OCI-LY1 (cell line): ENCODE results near the gene SPOCK1.

Experiments
- H2AFZ ChIP-seq: fragments of 200-600 bp; sonication (generic), shearing (Covaris generic); 2 replicates; pipeline ENCODE4 v1.6.0; 2014; ENCODE audit warnings: antibody characterized with exemption, mild to moderate bottlenecking, low read length
- H3F3A ChIP-seq: fragments of 200-600 bp; sonication (generic), shearing (Covaris generic); 2 replicates; pipeline ENCODE4 v1.6.0; 2014; ENCODE audit warnings: mild to moderate bottlenecking, antibody characterized with exemption, low read length, moderate library complexity; ENCODE audit not compliant: insufficient read depth
- H3K27ac ChIP-seq: fragments of 200-600 bp; sonication (generic); 2 replicates; pipeline ENCODE4 v1.5.1; 2014; ENCODE audit warnings: low read length, mixed run types, mild to moderate bottlenecking, low read depth; ENCODE audit not compliant: poor library complexity, severe bottlenecking
- H3K27me3 ChIP-seq: fragments of 200-600 bp; sonication (generic); 2 replicates; pipeline ENCODE4 v1.6.0; 2014; ENCODE audit warnings: antibody characterized with exemption, mild to moderate bottlenecking, low read length, moderate library complexity; ENCODE audit not compliant: insufficient read depth
- H3K36me3 ChIP-seq: fragments of 200-600 bp; sonication (generic); 2 replicates; pipeline ENCODE4 v1.6.1; 2014; ENCODE audit warnings: mild to moderate bottlenecking, antibody characterized with exemption, low read length, moderate library complexity, mixed read lengths; ENCODE audit not compliant: insufficient read depth
- H3K4me1 ChIP-seq: fragments of 200-600 bp; sonication (generic); 2 replicates; pipeline ENCODE4 v1.5.1; 2014; ENCODE audit warnings: mild to moderate bottlenecking, low read length, moderate library complexity; ENCODE audit not compliant: insufficient read depth, severe bottlenecking
- H3K4me2 ChIP-seq: fragments of 200-600 bp; sonication (generic), shearing (Covaris generic); 2 replicates; pipeline ENCODE4 v1.6.1; 2014; ENCODE audit warnings: low read length
- H3K4me3 ChIP-seq: fragments of 200-600 bp; sonication (generic); 2 replicates; pipeline ENCODE4 v1.5.1; 2014; ENCODE audit warnings: low read length, low read depth, mild to moderate bottlenecking, mixed read lengths; ENCODE audit not compliant: poor library complexity, severe bottlenecking
- H3K79me2 ChIP-seq: fragments of 200-600 bp; shearing (Covaris generic); 2 replicates; pipeline ENCODE4 v1.6.1; 2016; ENCODE audit warnings: mixed run types, low read length, mixed read lengths; ENCODE audit not compliant: insufficient read depth
- H3K9ac ChIP-seq: fragments of 200-600 bp; sonication (generic), shearing (Covaris generic); 2 replicates; pipeline ENCODE4 v1.6.1; 2014; ENCODE audit warnings: mild to moderate bottlenecking, low read length, mixed read lengths
- H3K9me2 ChIP-seq: fragments of 200-600 bp; sonication (generic), shearing (Covaris generic); 2 replicates; pipeline ENCODE4 v1.6.1; 2014; ENCODE audit warnings: low read depth, mild to moderate bottlenecking, low read length, mixed read lengths
- H3K9me3 ChIP-seq: fragments of 200-600 bp; shearing (Covaris generic); 2 replicates; pipeline ENCODE4 v1.6.1; 2014; ENCODE audit warnings: low read length, mixed read lengths
- H4K20me1 ChIP-seq: fragments of 200-600 bp; sonication (generic), shearing (Covaris generic); 2 replicates; pipeline ENCODE4 v1.6.0; 2016; ENCODE audit warnings: mild to moderate bottlenecking, low read length; ENCODE audit not compliant: insufficient read depth
- CTCF ChIP-seq: fragments of 200-600 bp; sonication (generic), shearing (Covaris generic); IDR thresholded peaks from 2 replicates; pipeline ENCODE4 v1.5.1; 2017; ENCODE audit warnings: mild to moderate bottlenecking, antibody characterized with exemption, low read length, moderate library complexity, mixed read lengths
- EZH2 ChIP-seq: fragments of 200-600 bp; sonication (generic), shearing (Covaris generic); IDR thresholded peaks from 2 replicates; pipeline ENCODE4 v1.8.0; 2017; ENCODE audit warnings: borderline replicate concordance, mixed run types, mild to moderate bottlenecking, antibody characterized with exemption, low read length, moderate library complexity, mixed read lengths

The SPOCK1 gene

GRCh38 chr5:137497396-137498290, 1.5 kb downstream of the SPOCK1 start:
- Histone ChIP-seq H4K20me1 (no peaks in the 10 kb centered on the region), H3F3A (no peaks in the 10 kb centered on the region), H3K4me2 (no peak overlapping the region), H3K9me3 (no peaks in the 10 kb centered on the region), H3K27ac (no peak overlapping the region), H3K9ac (no peak overlapping the region), H3K9me2 (no peaks in the 10 kb centered on the region), H3K27me3 (no peaks in the 10 kb centered on the region), H3K4me1 (no peaks in the 10 kb centered on the region), H2AFZ (no peak overlapping the region), H3K4me3 (no peak overlapping the region), H3K36me3 (no peaks in the 10 kb centered on the region), H3K79me2 (no peaks in the 10 kb centered on the region)
- no peak for TF ChIP-seq CTCF
- no peak for TF ChIP-seq EZH2

DNA sequence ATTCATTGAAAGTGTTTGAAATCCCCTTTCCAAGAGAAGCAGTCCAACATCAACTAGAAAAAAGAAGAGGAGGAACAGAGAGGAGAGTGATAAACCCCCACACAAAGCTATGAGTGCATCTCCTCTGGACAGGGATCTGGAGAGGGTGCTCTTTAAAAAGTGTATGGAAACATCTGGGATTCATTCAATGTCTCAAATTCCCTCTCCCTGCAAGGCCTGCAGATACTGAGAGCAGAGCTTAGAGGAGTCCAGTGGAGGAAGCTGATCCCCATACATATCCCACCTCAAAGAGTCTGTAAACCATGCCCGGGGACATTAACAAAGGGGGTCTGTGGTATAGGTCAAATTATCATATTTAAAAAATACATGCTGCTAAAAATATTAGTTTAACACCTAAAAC, 2.2 kb downstream of the SPOCK1 start:
- Histone ChIP-seq H3K9ac (no peak overlapping the region), H3K9me2 (no peaks in the 10 kb centered on the region), H3K9me3 (no peaks in the 10 kb centered on the region), H3K36me3 (no peaks in the 10 kb centered on the region), H3K27ac (no peak overlapping the region), H3F3A (no peaks in the 10 kb centered on the region), H3K27me3 (no peaks in the 10 kb centered on the region), H2AFZ (no peak overlapping the region), H3K4me3 (no peak overlapping the region), H3K4me1 (no peaks in the 10 kb centered on the region), H3K4me2 (no peak overlapping the region), H3K79me2 (no peaks in the 10 kb centered on the region), H4K20me1 (no peaks in the 10 kb centered on the region)
- TF ChIP-seq EZH2 (no peak), CTCF (no peak)

DNA sequence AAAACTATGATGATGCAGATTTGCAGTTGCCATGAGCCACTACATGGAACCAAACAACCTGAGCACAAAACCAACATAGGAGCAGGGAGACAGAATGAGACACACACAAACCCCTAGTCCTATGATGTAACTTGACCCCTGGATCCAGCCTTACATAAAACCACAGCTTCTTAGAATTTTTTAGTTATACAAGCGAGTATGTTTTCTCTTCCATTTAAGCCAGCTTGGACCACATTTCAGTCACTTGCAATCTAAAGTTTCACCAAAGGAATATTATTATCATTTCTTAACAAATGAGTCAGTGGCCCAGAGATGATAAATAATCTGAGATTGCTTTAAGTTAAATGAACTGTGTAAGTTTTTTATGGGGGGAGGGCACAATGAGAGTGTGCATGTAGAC, 6.8 kb downstream of the SPOCK1 start:
- H2AFZ ChIP-seq: no peak overlapping the region
- no peak overlapping the region for H3K4me3 ChIP-seq
- H3K9ac ChIP-seq: no peak overlapping the region
- H4K20me1 ChIP-seq: no peaks in the 10 kb centered on the region
- H3K27me3 ChIP-seq: no peaks in the 10 kb centered on the region
- H3K4me1 ChIP-seq: no peaks in the 10 kb centered on the region
- no peaks in the 10 kb centered on the region for H3F3A ChIP-seq
- TF ChIP-seq EZH2: no peak
- no peak for TF ChIP-seq CTCF
- no peaks in the 10 kb centered on the region for H3K9me2 ChIP-seq
- H3K27ac ChIP-seq: no peak overlapping the region
- no peaks in the 10 kb centered on the region for H3K9me3 ChIP-seq
- no peaks in the 10 kb centered on the region for H3K79me2 ChIP-seq
- H3K36me3 ChIP-seq: no peaks in the 10 kb centered on the region
- no peak overlapping the region for H3K4me2 ChIP-seq
